H1 (cell line): ENCODE data around the gene THRB.

ENCODE experiments used
- CTCF ChIP-seq, 3 experiments: IDR thresholded peaks; 1 replicate in 2 of 3; 2 replicates in 1 of 3; pipeline versions ENCODE4 v1.5.1 to v1.6.1; 2011; ENCODE audit warnings: low read length in 3 of 3, mild to moderate bottlenecking in 3 of 3, inconsistent platforms in 2 of 3, low read depth in 1 of 3, moderate library complexity in 1 of 3; ENCODE audit not compliant: insufficient read depth in 1 of 3; ENCODE audit errors: control extremely low read depth in 1 of 3
- MAFK ChIP-seq: IDR thresholded peaks from 2 replicates; pipeline ENCODE4 v1.6.1; 2012; ENCODE audit warnings: low read depth, mild to moderate bottlenecking, improper control_type of control experiment, low read length

- peak in 2 of 3 experiments; percentile 52 to 54; a peak in 3 of 4 replicates for TF ChIP-seq CTCF (IDR thresholded peaks at IDR 0.05; ENCODE audit: control extremely low read depth in 1 of 3, insufficient read depth in 1 of 3, low read depth in 1 of 3, low read length in 3 of 3)
- no peak for TF ChIP-seq MAFK
Measured at GRCh38 chr3:24088782-24089181, 405.9 kb downstream of the THRB start.
